K562 (cell line): ENCODE results near the gene ADAMTS2. TPM values are rescaled to one million over a fixed set of nuclear protein-coding genes. Genes with fewer than 3 reads are reported as not detected.

Experiments used
- ATAC-seq: fragments of 200-7000 bp; cut with Tn5 transposase; 3 replicates; pipeline ENCODE4 v1.9.1; 2020; ENCODE audit warnings: moderate library complexity
- BruUV-seq: library from RNA; stranded (reverse); fragments of 400-500 nt; replicated peaks from 2 replicates; lab custom pipeline; 2021; lab: Mats Ljungman, UMichigan
- CTCF ChIA-PET: fragments of 300-600 bp; formaldehyde crosslinking; extraction: SDS; loops from one replicate; lab custom pipeline; 2021; ENCODE audit warnings: low intra/inter-chr PET ratio; lab: Yijun Ruan, JAX
- POLR2A ChIA-PET: fragments of 300-600, 350-650 bp; sonication (Branson Sonifier 250); formaldehyde crosslinking; extraction: SDS; loops from one replicate; lab custom pipeline; 2021; ENCODE audit warnings: antibody characterized with exemption, inconsistent platforms; lab: Yijun Ruan, JAX
- DNase-seq, 4 experiments: peaks; one replicate each; pipeline versions ENCODE4 v3.0.0 to v3.0.0-alpha.2; 2011 to 2018; ENCODE audit warnings: low spot score in 3 of 4, mixed read lengths in 3 of 4; ENCODE audit errors: extremely low read depth in 1 of 4
- FAIRE-seq: peaks from 2 replicates; lab custom pipeline; 2011; peaks lifted over from hg19 to GRCh38; lab: Jason Lieb, UNC
- H2AFZ ChIP-seq: 2 replicates; pipeline ENCODE4 v1.6.0; 2011; ENCODE audit warnings: low read depth, low read length, control low read depth, inconsistent platforms
- H3K27ac ChIP-seq: fragments of 200-600 bp; 3 replicates; pipeline ENCODE4 v1.8.0; 2011; ENCODE audit warnings: low read depth, mild to moderate bottlenecking, control low read depth, inconsistent platforms, low read length, moderate library complexity, mixed read lengths; ENCODE audit errors: extremely low read depth
- H3K27me3 ChIP-seq, 2 experiments: fragments of 300-600 bp in 1 of 2; 2 replicates in 1 of 2; 3 replicates in 1 of 2; pipeline versions ENCODE4 v1.6.0 to v1.8.0; 2011; ENCODE audit warnings: inconsistent platforms in 2 of 2, low read length in 2 of 2, mild to moderate bottlenecking in 1 of 2, mixed read lengths in 1 of 2, moderate library complexity in 1 of 2; ENCODE audit not compliant: control insufficient read depth in 2 of 2, insufficient read depth in 2 of 2
- H3K36me3 ChIP-seq: fragments of 300-600 bp; 3 replicates; pipeline ENCODE4 v1.8.0; 2011; ENCODE audit warnings: mild to moderate bottlenecking, low read length, inconsistent platforms; ENCODE audit not compliant: control insufficient read depth, insufficient read depth
- H3K4me1 ChIP-seq, 2 experiments: fragments of 200-600 bp in 1 of 2; replicated peaks in 1 of 2; 2 replicates in 1 of 2; 3 replicates in 1 of 2; pipeline versions ENCODE4 v1.5.1 to v1.8.0; 2011; ENCODE audit warnings: inconsistent platforms in 2 of 2, low read length in 2 of 2, mild to moderate bottlenecking in 1 of 2, mixed read lengths in 1 of 2, moderate library complexity in 1 of 2; ENCODE audit not compliant: control insufficient read depth in 2 of 2, insufficient read depth in 2 of 2
- H3K4me2 ChIP-seq: 2 replicates; pipeline ENCODE4 v1.6.1; 2011; ENCODE audit warnings: low read length, control low read depth, inconsistent platforms, mixed read lengths; ENCODE audit not compliant: insufficient read depth
- H3K4me3 ChIP-seq: fragments of 200-600 bp; sonication (generic), shearing (Covaris generic); 2 replicates; pipeline ENCODE4 v1.5.1; 2016; ENCODE audit warnings: control low read depth, inconsistent platforms
- H3K79me2 ChIP-seq: fragments of 200-600 bp; 3 replicates; pipeline ENCODE4 v1.8.0; 2011; ENCODE audit warnings: low read length, inconsistent platforms; ENCODE audit not compliant: control insufficient read depth, insufficient read depth
- H3K9ac ChIP-seq, 2 experiments: 2 replicates each; pipeline versions ENCODE4 v1.6.0 to v1.6.1; 2011; ENCODE audit warnings: low read depth in 2 of 2, low read length in 2 of 2, control low read depth in 1 of 2, inconsistent platforms in 1 of 2, mild to moderate bottlenecking in 1 of 2, mixed read lengths in 1 of 2; ENCODE audit not compliant: insufficient read depth in 1 of 2
- H3K9me1 ChIP-seq: one replicate; pipeline ENCODE4 v1.6.0; 2011; ENCODE audit warnings: inconsistent platforms, mild to moderate bottlenecking, low read length, moderate library complexity; ENCODE audit not compliant: control insufficient read depth, insufficient read depth
- H3K9me3 ChIP-seq: replicated peaks from 2 replicates; pipeline ENCODE4 v1.5.1; 2011; ENCODE audit warnings: low read depth, low read length, inconsistent platforms; ENCODE audit not compliant: control insufficient read depth, insufficient read depth
- H4K20me1 ChIP-seq: replicated peaks from 2 replicates; pipeline ENCODE4 v1.6.1; 2011; ENCODE audit warnings: low read length, inconsistent platforms, mixed read lengths; ENCODE audit not compliant: control insufficient read depth, insufficient read depth
- ARNT ChIP-seq, 2 experiments: fragments of 450-650 bp; IDR thresholded peaks; 2 replicates each; pipeline ENCODE4 v1.6.1; 2016; ENCODE audit warnings: mild to moderate bottlenecking in 1 of 2
- BMI1 ChIP-seq: fragments of 150-350 bp; IDR thresholded peaks from 2 replicates; pipeline ENCODE4 v1.6.1; 2014; ENCODE audit warnings: low read length
- BRD4 ChIP-seq: fragments of 200-600 bp; sonication (generic); IDR thresholded peaks from 2 replicates; pipeline ENCODE4 v1.6.1; 2017; ENCODE audit warnings: inconsistent platforms
- CHCHD3 ChIP-seq: fragments of 250-450 bp; sonication (Bioruptor Pico); IDR thresholded peaks from 2 replicates; pipeline ENCODE4 v2.1.2; 2022; ENCODE audit warnings: mild to moderate bottlenecking
- CLOCK ChIP-seq: fragments of 250-450 bp; sonication (Bioruptor Pico); IDR thresholded peaks from 2 replicates; pipeline ENCODE4 v1.4.0; 2020; ENCODE audit warnings: mild to moderate bottlenecking, moderate library complexity, borderline replicate concordance
- GTF2B ChIP-seq: IDR thresholded peaks from 2 replicates; pipeline ENCODE4 v1.6.1; 2011; ENCODE audit not compliant: insufficient read length; ENCODE audit errors: extremely low read depth
- PML ChIP-seq: IDR thresholded peaks from 2 replicates; pipeline ENCODE4 v1.6.1; 2012; ENCODE audit warnings: low read length, inconsistent platforms
- PURB ChIP-seq: sonication (generic); formaldehyde crosslinking; IDR thresholded peaks from 2 replicates; pipeline ENCODE4 v1.9.0; 2021; ENCODE audit warnings: low read depth, mild to moderate bottlenecking, missing genetic modification reagents
- RBM34 ChIP-seq: fragments of 200-400 bp; formaldehyde crosslinking; IDR thresholded peaks from 2 replicates; pipeline ENCODE4 v1.6.1; 2018; ENCODE audit warnings: low read length, borderline replicate concordance; ENCODE audit not compliant: insufficient read depth
- SMAD4 ChIP-seq: fragments of 250-450 bp; sonication (Bioruptor Pico); conservative IDR thresholded peaks from 2 replicates; pipeline ENCODE4 v1.8.0; 2021; ENCODE audit warnings: inconsistent platforms, mild to moderate bottlenecking, moderate library complexity
- SRF ChIP-seq, 2 experiments: fragments of 250-450, 450-650 bp in 1 of 2; sonication (Bioruptor Pico) in 1 of 2; sonication (generic) in 1 of 2; formaldehyde crosslinking; IDR thresholded peaks; 2 replicates each; pipeline versions ENCODE4 v1.5.0 to v1.5.1; 2020 to 2022; ENCODE audit warnings: mild to moderate bottlenecking in 1 of 2, missing genetic modification reagents in 1 of 2
- SRSF3 ChIP-seq: fragments of 200-400 bp; formaldehyde crosslinking; IDR thresholded peaks from 2 replicates; pipeline ENCODE4 v1.6.1; 2016; ENCODE audit warnings: mild to moderate bottlenecking, low read length, moderate library complexity; ENCODE audit not compliant: insufficient read depth
- TAF1 ChIP-seq: IDR thresholded peaks from 2 replicates; pipeline ENCODE4 v1.6.1; 2011; ENCODE audit warnings: mild to moderate bottlenecking, low read length, moderate library complexity; ENCODE audit not compliant: insufficient read depth, control insufficient read depth, severe bottlenecking; ENCODE audit errors: extremely low read depth
- TRIM24 ChIP-seq, 2 experiments: fragments of 450-650 bp; IDR thresholded peaks; 2 replicates each; pipeline ENCODE4 v1.6.1; 2016
- TRIM28 ChIP-seq: fragments of 450-650 bp; IDR thresholded peaks from 2 replicates; pipeline ENCODE4 v1.6.1; 2017
- ZBED1 ChIP-seq: IDR thresholded peaks from 2 replicates; pipeline ENCODE4 v1.6.1; 2014
- ZBTB1 ChIP-seq: sonication (generic); formaldehyde crosslinking; IDR thresholded peaks from 2 replicates; pipeline ENCODE4 v1.8.1; 2023; ENCODE audit warnings: missing genetic modification reagents, low read depth, mild to moderate bottlenecking, borderline replicate concordance
- ZFPM2 ChIP-seq: fragments of 250-450 bp; sonication (Bioruptor Pico); IDR thresholded peaks from 2 replicates; pipeline ENCODE4 v1.5.1; 2022; ENCODE audit warnings: mild to moderate bottlenecking
- ZZZ3 ChIP-seq: fragments of 450-650 bp; IDR thresholded peaks from 2 replicates; pipeline ENCODE4 v1.6.1; 2016; ENCODE audit warnings: antibody characterized with exemption, mild to moderate bottlenecking, moderate library complexity
- WGBS: fragments of 100-300 bp; shearing (Covaris generic); methylation state at CpG from one replicate; pipeline ENCODE4 v1.1.6; 2016; ENCODE audit warnings: low coverage, mixed read lengths; ENCODE audit not compliant: insufficient coverage; ENCODE audit errors: missing lambda C conversion rate; 5-methylcytosine and 5-hydroxymethylcytosine counted together
- in situ Hi-C: fragments of 300-500 bp; cut with MboI; formaldehyde crosslinking; loops from 4 replicates; pipeline ENCODE4 v1.15.0; 2018; ENCODE audit warnings: inconsistent platforms, mixed read lengths
- intact Hi-C: fragments of 100-400 bp; cut with micrococcal nuclease; formaldehyde crosslinking; loops from 2 replicates; pipeline ENCODE4 v1.14.2; 2022
- polyA plus RNA-seq, 8 experiments: library from polyadenylated mRNA; depleted of rRNA in 4 of 8; stranded (reverse) in 5 of 8; unstranded in 3 of 8; fragments of >200 nt; fragmentation: Nextera tagmentation in 2 of 8; fragmentation: Illumina TruSeq in 1 of 8; extraction: Ambion mirVana in 2 of 8; extraction: Trizol in 1 of 8; gene quantifications; 2 replicates each; pipeline versions ENCODE4 v1.2.1 to v1.2.3, GENCODE V29; 2011 to 2014; ENCODE audit warnings: inconsistent platforms in 1 of 8, missing spikeins in 1 of 8
- total RNA-seq, 7 experiments: library from RNA; depleted of rRNA in 6 of 7; stranded (reverse); fragments of >200 nt in 6 of 7; fragmentation: Illumina TruSeq in 2 of 7; extraction: Trizol in 2 of 7; gene quantifications; 2 replicates each; pipeline versions ENCODE4 v1.2.1 to v1.2.3, GENCODE V29; 2011 to 2021; ENCODE audit warnings: low replicate concordance in 1 of 7

ADAMTS2 gene
- total and polyA plus RNA-seq, 9 of the 15 experiments (the other 6 are each of a cell fraction or from before 2014, with no cell fraction given), result not detected

- no peak for FAIRE-seq
- Histone ChIP-seq H3K36me3 (no peaks in the 10 kb centered on the region), H3K27ac (no peak overlapping the region), H3K79me2 (no peaks in the 10 kb centered on the region), H3K9ac (no peak overlapping the region), H4K20me1 (no peaks in the 10 kb centered on the region), H3K4me2 (no peak overlapping the region), H3K4me1 (no peaks in the 10 kb centered on the region), H3K9me3 (no peaks in the 10 kb centered on the region), H3K9me1 (no peaks in the 10 kb centered on the region), H3K4me3 (no peak overlapping the region), H3K27me3 (peaks cover 23 to 72% of the 10 kb centered on the region in 2 experiments; a peak in 4 of 5 replicates)
- intact Hi-C loops, result no loop called here
- under 1% methylated on average over 18 of the region's 18 CpGs for WGBS
- ChIA-PET POLR2A (no interaction called here), CTCF (no interaction called here)
- in situ Hi-C loops, result no loop called here
- ATAC-seq, result no peak
- no peak for DNase-seq
- BruUV-seq, result no TSS peak
- TF ChIP-seq ZBED1, result no peak
- no peak for TF ChIP-seq ZBTB1 (CRISPR knock-in tag)
- no peak for TF ChIP-seq SRF (CRISPR knock-in tag; IDR thresholded peaks at IDR 0.05)
- no peak for TF ChIP-seq ZZZ3
- no peak for TF ChIP-seq BMI1
- TF ChIP-seq SRSF3, result no peak
- TF ChIP-seq TRIM28, result no peak
- no peak for TF ChIP-seq GTF2B
- no peak for TF ChIP-seq CHCHD3 (CRISPR knock-in tag)
- TF ChIP-seq TAF1, result no peak
- no peak for TF ChIP-seq PML
- no peak for TF ChIP-seq BRD4
- no peak for TF ChIP-seq ARNT (IDR thresholded peaks at IDR 0.05)
- no peak for TF ChIP-seq RBM34
- TF ChIP-seq ZFPM2, result no peak
- TF ChIP-seq CLOCK, result no peak
- no peak for TF ChIP-seq TRIM24 (IDR thresholded peaks at IDR 0.05)
- TF ChIP-seq SMAD4 (CRISPR knock-in tag), result no peak
- no peak for TF ChIP-seq PURB
- TF ChIP-seq, all 486 proteins: peak for 0
- H2AFZ ChIP-seq, result no peak overlapping the region
These were observed 36.4 kb upstream of the ADAMTS2 start for GRCh38 chr5:179381691-179382090.
